RWPE1 (cell line): ENCODE measurements around the gene SPTSSA.
A peak's percentile ranks its signal among the peaks of the same experiment; 100 is the strongest.

Experiments
- CTCF ChIA-PET: fragments of 350-600 bp; sonication (Branson Sonifier 250); formaldehyde crosslinking; extraction: SDS; loops from one replicate; lab custom pipeline; 2021; lab: Yijun Ruan, JAX
- POLR2A ChIA-PET: fragments of 400-600 bp; formaldehyde crosslinking; extraction: SDS; loops from one replicate; lab custom pipeline; 2020; ENCODE audit warnings: antibody characterized with exemption; ENCODE audit not compliant: low non-redundant PET; lab: Yijun Ruan, JAX
- DNase-seq: peaks from one replicate; pipeline ENCODE4 v3.0.0; 2012; ENCODE audit warnings: low spot score
- H3K27ac ChIP-seq: fragments of 450-650 bp; 2 replicates; pipeline ENCODE4 v1.5.1; 2017
- CTCF ChIP-seq: fragments of 450-650 bp; conservative IDR thresholded peaks from 2 replicates; pipeline ENCODE4 v1.5.1; 2017; ENCODE audit warnings: low read depth, mild to moderate bottlenecking

Gene SPTSSA

GRCh38 chr14:34424488-34424887 lies 37.6 kb downstream of the SPTSSA start:
- H3K27ac ChIP-seq = no peak overlapping the region
- ChIA-PET POLR2A (no interaction called here), CTCF (no interaction called here)
- peak; percentile 27 for DNase-seq
- no peak for TF ChIP-seq CTCF

DNA sequence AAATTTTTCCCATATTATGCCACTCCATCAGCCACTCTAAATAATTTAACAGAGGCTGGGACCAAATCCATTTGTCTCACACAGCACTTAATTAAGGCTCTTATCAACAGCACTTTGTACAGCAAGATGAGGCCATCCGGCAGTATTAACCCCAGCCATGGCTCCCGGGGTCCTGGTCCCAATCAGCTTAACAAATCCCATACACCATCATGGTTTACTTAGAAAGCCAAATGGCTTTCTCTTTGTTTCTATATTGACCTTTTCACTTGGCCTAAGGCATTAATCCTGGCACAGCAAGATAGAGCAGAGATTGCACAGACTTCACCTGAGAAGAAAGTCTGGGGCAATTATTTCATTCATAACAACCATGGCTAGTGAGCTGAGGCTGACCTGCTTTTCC lies 38.6 kb downstream of the SPTSSA start:
- no peak overlapping the region for H3K27ac ChIP-seq
- no peak for DNase-seq
- CTCF ChIA-PET = no interaction called here
- POLR2A ChIA-PET = no interaction called here
- no peak for TF ChIP-seq CTCF

GRCh38 chr14:34420547-34421150 lies 41.4 kb downstream of the SPTSSA start:
- TF ChIP-seq CTCF = no peak
- ChIA-PET POLR2A (no interaction called here), CTCF (interaction anchor here (1.1 kb wide), 1 partner anchor 89 kb away, joined by 3 read pairs; no protein-coding TSS in a partner anchor)
- DNase-seq = no peak
- H3K27ac ChIP-seq = no peak overlapping the region

DNA sequence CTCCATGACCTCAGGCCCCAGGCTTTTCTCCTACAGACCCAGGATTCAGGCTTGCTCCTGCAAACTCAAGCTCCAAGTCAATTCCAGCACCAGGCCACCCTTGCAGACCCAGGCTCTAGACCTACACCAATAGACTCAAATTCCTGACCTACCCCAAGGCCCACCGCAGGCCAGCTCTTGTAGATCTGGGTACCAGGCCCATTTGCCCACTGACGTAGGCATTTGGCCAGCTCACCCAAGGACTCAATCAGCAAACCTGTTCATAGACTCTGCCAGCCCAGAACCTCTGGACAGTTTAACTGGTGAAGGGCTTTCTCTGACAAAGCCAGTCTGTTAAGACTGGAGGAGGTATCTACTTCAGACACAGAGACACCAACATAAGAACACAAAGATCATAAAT lies 52.3 kb downstream of the SPTSSA start:
- ChIA-PET CTCF (interaction anchor here (1.4 kb wide), 1 partner anchor 48 kb away, joined by 3 read pairs; no protein-coding TSS in a partner anchor), POLR2A (no interaction called here)
- DNase-seq = no peak

GRCh38 chr14:34407951-34408350 lies 54.1 kb downstream of the SPTSSA start:
- ChIA-PET CTCF (interaction anchor here (0.6 to 0.7 kb wide), 2 partner anchors 89 to 1884 kb away, joined by 3 to 4 read pairs; no protein-coding TSS in a partner anchor), POLR2A (no interaction called here)
- no peak for TF ChIP-seq CTCF
- no peak for DNase-seq
- H3K27ac ChIP-seq = no peak overlapping the region

More for the DNA sequence above, 52.3 kb downstream of the SPTSSA start:
- TF ChIP-seq CTCF = no peak
- H3K27ac ChIP-seq = no peak overlapping the region

DNA sequence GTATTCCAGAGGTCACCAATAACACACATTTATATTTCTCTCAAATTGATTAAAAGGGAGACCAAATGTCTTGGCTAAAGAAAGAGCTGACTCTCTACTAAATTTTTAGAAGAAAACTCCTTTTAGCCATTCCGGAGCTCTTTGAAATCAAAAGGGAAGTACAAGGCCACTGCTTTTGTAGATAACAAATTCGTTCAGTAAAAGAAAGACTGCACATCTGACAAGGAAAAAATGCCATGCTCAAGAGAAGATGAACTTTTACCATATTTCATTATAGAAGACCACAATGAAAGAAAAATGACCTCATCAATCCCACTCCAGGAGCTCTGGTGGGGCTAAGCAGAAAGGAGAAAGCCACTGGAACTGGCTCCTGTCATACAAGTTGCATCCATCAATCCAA lies 57.6 kb downstream of the SPTSSA start:
- DNase-seq = no peak
- no peak for TF ChIP-seq CTCF
- CTCF ChIA-PET = no interaction called here
- H3K27ac ChIP-seq = no peak overlapping the region
- POLR2A ChIA-PET = no interaction called here
